OCI-M2 (cell line): ENCODE data around the gene IRS1.

Source experiments
- DNase-seq: peaks from one replicate; lab custom pipeline; 2025; ENCODE audit not compliant: unreplicated experiment; lab: John Stamatoyannopoulos, UW

Gene IRS1

GRCh38 chr2:226728996-226729395 is 70.6 kb downstream of the IRS1 start:
- no peak for DNase-seq

- no peak for DNase-seq
Measured at GRCh38 chr2:226727251-226727650, 72.4 kb downstream of the IRS1 start.

DNA sequence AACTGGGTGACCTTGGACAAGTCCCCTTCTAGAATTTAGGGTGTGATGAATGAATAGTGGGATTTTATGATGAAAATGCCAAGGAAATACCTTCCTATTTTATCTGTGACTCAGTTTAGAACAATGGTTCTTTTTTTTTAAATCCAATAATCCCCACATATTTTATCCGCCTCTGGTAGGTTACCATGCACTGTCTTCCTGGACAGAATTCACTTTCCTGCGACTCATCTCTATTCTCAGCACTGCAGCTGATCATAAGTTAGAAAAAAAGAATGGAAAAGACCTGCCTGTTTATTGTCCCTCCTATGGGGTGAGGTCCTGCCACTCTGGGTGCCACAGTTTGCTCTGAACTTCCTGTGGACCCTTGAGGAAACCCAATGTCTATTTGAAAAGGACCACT is 73.1 kb downstream of the IRS1 start:
- DNase-seq = no peak

DNA sequence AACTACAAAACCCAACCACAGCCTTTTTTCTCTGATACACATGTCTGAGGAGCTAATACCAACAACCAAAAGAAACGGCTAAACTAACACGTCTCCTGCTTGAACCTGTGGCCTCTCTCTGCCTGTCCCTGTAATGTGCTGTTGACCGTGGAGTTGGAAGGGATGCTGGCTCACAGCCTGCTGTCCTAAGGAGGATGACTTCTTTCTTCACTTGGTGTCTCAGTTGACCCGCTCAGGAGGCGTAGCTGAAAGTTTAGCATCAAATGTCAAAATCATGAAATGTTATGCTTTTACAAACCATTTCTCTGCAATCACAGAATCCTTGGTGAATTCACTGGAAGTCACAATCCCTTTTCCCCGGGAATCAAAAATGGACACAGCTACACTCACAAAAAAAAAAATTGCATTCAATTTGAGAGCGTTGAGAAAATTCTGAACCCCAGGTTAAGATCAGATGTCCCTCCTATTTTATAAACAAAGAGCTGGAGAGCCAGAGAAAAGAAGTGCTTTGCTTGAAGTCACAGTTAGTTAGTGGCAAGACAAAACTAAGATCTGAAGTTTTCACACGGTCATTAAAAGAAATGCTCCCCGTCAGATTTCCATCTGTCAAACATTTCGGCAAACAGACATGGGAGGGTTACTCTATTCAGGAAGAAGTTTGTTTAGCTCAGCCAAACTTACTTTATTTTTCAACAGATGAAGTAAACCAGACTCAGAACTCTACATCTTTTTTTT is 74.3 kb downstream of the IRS1 start:
- no peak for DNase-seq

DNA sequence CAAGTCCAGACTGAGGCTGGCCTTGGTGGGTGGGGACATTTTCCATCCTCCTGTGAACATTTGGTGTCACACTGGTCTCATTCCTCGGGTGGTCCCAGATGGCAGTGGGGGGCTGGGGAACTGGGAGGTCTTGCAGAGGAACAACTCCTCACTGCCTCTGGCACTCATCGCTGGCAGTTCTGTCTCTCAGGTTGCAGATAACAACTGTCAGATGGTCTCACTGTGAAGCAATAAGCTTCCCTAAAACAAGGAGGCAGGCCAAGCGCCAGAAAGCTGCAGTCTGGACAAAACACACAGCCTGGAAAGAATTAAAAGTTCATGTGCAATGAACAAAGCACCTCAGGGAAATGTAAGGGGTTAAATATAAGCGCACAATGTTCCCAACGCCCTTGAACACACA is 78.1 kb downstream of the IRS1 start:
- no peak for DNase-seq

DNA sequence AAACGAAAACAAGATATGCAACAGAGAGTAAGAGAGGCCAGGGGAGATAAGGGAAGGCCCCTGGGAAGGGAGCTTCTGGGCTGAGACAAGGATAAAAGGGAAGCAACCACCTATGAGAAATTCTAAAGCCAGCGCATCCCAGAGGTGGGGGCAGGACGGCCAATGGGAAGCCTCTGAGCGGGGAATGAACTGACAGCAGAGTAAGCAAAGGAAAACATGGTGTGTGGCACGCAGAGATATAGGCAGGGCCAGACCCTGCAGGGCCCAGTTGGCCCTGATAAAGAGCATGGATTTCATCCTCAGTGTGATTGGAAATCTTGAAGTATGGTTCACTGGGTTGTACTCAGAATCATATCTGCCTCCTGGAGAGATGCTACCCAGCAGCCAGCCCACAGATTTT is 78.7 kb downstream of the IRS1 start:
- DNase-seq = no peak

- no peak for DNase-seq
Measured at GRCh38 chr2:226717719-226718118, 81.9 kb downstream of the IRS1 start.

DNA sequence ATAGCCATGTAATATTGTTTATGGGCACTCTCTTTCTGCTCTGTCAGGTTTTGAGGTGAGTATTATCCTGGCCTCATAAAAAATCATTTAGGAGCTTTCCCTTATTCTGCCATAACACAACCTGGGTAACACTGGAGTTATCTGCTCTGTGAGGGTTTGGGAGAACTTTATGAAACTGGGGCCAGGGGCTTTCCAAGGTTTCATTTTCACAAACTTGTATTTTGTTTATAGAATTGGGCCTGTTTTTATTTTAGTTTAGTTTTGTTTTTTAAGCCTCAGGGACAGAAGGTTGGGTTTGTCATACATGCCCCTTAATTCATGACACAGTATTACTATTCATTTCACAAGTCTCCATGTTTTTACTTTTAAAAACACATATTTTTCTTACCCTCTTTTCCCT is 83.5 kb downstream of the IRS1 start:
- DNase-seq = no peak

DNA sequence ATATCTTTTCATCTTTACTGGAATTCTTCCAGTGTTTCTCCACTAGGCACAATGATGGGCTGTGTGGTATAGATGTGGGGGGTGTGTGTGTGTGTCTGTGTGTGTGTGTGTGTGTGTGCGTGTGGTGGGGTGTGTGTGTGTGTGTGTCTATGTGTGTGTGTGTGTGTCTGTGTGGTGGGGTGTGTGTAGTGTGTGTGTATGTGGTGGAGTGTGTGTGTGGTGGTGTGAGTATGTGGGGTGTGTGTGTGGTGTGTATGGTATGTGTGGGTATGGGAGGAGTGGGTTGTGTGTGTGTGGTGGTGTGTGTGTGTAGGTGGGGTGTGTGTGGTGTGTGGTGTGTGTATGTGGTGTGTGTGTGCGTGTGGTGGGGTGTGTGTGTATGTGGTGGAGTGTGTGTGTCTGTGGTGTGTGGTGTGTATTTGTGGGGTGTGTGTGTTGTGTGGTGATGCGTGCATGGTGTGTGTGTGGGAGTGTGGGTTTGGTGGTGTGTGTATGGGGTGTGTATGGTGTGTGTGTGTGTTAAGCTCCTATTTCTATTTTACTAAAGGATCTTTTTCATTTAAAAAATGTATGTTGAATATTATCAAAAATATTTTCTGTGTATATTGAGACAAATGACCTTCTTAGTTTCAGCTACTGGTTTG is 84.2 kb downstream of the IRS1 start:
- no peak for DNase-seq

- no peak for DNase-seq
Measured at GRCh38 chr2:226712941-226713340, 86.7 kb downstream of the IRS1 start.

GRCh38 chr2:226711606-226712296 is 87.9 kb downstream of the IRS1 start:
- no peak for DNase-seq

DNA sequence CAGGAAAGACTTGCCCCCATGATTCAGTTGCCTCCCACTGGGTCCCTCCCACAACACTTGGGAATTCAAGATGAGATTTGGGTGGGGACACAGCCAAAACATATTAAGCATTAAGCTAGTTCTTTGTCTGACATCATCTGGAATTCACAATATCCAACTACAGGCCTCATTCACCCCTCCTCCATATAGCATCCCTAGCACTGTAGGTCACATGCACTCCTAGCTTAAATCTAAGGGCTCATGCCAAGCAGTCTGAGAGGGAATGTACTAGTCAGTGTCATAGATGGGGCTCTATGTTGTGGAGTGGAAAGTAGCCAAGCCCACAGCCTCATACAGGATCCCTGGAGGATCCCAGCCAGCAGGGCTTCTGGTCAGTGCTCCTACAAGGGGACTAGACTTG is 92.1 kb downstream of the IRS1 start:
- DNase-seq = no peak

- DNase-seq = no peak
Measured at GRCh38 chr2:226705965-226706364, 93.7 kb downstream of the IRS1 start.

DNA sequence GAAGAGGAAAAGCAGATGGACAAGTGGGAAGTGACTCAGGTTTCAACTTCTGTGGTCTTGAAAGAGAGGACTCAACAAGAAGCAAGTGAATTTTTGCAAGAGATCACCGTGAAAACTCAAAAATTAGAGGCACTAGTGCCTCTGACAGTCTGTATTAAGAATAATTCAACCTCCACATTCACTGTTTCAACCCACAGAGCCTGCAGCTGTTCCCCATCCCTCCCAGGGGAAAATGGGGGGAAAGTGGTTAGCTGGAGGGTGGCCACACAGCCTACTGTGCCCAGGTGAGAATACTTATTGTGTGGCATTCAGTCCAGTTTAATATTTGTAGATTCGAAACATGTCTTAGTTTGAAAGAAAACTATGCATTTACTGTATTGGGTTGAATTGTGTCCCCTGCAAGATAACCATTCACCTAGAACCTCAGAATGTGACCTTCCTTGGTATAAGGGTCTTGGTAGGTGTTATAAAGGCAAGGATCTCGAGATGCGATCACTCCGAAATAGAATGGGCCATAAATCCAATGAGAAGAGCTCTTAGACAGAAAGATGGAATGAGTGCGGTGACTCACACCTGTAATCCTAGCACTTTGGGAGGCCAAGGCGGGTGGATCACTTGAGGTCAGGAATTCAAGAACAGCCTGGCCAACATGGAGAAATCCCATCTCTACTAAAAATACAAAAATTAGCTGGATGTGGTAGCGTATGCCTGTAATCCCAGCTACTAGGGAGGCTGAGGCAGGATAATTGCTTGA is 94.3 kb downstream of the IRS1 start:
- no peak for DNase-seq

DNA sequence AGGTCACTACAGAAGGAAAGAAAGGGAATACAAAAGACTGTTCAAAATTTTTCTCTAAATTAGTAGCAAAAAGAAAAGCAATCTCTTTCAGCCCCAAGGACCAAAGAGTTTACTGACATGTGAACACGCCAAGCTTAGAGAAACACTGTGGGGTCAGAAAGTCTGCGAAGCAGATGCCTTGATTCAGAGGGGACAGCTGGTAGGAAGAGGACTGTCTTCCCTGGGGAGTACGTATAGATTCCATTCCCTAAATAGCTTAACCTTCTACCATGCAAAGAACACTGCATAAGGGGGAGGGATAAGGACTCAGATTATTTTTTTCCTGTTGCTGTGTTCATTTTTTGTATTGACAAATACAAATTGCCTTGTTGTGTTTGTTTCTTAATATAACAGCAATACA is 96.1 kb downstream of the IRS1 start:
- no peak for DNase-seq

DNA sequence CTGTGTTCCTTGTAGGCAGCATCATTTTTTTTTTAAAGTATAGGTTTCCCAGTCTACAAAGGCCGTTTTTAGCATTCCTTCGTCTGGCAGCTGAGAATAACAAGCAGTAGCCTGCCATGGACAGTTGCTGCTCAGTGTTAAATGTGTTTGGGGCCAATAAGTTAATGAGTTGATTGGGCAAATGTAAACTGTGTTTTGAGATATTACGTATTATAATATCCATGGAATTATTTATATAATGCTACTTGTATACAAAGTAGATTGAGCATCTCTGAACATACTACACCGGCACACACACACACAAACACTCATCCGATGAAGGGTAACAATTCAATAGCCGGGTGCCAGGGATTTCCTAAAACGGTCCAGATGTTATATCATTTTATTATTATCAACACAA is 97.2 kb downstream of the IRS1 start:
- no peak for DNase-seq

GRCh38 chr2:226701052-226701451 is 98.6 kb downstream of the IRS1 start:
- DNase-seq = no peak

DNA sequence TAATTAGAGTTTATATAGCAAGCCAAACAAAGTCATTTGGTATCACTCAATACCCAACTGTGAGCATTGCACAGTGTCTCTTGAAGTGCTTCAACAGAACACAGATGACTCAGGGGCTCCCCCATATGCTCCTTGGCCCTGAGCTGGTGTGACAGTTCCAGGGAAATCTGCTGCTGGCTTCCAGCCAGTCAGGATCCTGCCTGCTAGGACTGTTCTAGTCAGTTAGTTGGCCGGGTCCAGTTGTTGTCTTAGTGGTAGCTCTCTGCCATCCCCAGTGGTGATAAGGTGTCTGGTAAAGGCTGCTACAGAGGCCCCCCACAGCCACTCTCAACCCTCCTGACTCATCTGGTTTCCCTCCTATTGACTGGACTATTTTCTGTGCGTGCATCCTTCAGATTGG is 100.3 kb downstream of the IRS1 start:
- no peak for DNase-seq

DNA sequence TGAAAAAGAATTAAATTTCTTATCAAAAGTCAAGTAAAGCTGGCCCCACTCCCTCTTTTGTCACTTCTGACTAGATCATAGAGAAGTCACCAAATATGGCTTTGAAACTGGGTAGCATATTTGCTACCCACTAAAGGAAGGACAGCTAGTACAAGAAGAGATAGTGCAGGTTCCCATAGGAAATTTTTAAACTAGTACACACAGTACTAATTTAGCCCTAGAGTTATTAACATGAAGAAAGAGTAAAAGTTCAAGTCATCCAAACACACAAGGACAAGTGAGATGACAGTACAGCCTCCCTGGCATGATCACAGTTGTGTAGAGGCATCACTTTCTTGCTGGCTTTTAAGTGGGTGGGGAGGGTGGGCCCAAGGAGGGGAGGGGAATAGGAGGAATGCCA is 100.9 kb downstream of the IRS1 start:
- no peak for DNase-seq

DNA sequence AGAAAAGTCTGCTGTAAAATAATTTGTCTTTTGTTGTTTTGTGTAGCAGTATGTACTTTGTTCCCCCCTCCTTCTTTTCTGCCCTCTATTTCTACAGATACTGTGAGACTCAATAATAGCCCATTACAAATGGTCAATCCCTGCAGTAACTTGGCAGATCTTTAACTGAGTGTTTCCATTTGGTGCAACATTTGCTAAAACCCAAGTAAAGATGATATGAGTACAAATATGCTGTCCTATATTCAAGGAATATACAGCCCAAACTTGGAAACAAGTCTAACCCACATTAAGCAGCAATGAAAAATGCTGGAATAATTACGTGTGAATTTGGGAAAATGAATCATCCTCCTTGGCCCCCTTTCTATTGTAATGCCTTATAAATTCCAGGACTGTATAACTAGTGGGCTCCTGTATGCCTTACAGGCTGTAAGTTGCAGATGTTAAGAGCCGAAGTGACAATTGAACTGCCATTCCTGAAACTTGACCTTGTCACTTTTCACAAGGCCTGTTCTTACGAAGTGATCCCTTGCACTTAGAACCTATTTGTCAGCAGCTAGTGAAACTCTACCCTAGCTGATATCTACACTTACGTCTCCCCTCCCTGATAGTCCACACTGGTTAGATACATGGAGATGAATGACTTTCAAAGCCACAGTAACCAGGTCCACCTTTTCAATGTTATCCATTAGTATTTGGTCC is 104.9 kb downstream of the IRS1 start:
- DNase-seq = no peak

DNA sequence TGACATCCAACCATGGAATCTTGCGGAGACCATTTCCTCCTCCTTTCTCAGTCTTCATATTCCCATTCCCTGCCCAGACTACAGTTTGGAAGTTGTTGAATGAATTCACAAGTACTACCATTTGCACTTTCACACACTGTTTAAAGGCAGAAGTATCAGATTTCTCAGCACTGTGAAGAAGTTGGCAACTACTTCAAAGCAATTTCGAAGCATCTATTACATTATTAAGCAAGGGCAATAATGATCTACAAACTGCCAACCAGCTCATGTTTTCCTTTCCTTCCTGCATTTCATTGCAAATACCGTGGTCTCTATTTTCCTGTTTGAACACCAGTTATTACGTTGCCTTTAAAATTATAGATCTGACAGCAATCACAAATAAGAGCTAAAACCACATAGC is 105.5 kb downstream of the IRS1 start:
- no peak for DNase-seq
